ENCODE measurements around the gene ZFC3H1. TPM values are rescaled to one million over a fixed set of nuclear protein-coding genes. Genes with fewer than 3 reads are reported as not detected.

ZFC3H1 gene, protein sequence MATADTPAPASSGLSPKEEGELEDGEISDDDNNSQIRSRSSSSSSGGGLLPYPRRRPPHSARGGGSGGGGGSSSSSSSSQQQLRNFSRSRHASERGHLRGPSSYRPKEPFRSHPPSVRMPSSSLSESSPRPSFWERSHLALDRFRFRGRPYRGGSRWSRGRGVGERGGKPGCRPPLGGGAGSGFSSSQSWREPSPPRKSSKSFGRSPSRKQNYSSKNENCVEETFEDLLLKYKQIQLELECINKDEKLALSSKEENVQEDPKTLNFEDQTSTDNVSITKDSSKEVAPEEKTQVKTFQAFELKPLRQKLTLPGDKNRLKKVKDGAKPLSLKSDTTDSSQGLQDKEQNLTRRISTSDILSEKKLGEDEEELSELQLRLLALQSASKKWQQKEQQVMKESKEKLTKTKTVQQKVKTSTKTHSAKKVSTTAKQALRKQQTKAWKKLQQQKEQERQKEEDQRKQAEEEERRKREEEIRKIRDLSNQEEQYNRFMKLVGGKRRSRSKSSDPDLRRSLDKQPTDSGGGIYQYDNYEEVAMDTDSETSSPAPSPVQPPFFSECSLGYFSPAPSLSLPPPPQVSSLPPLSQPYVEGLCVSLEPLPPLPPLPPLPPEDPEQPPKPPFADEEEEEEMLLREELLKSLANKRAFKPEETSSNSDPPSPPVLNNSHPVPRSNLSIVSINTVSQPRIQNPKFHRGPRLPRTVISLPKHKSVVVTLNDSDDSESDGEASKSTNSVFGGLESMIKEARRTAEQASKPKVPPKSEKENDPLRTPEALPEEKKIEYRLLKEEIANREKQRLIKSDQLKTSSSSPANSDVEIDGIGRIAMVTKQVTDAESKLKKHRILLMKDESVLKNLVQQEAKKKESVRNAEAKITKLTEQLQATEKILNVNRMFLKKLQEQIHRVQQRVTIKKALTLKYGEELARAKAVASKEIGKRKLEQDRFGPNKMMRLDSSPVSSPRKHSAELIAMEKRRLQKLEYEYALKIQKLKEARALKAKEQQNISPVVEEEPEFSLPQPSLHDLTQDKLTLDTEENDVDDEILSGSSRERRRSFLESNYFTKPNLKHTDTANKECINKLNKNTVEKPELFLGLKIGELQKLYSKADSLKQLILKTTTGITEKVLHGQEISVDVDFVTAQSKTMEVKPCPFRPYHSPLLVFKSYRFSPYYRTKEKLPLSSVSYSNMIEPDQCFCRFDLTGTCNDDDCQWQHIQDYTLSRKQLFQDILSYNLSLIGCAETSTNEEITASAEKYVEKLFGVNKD (N-terminal part only)
- 12.1 to 17.2 TPM (median 15.9 TPM) in 5 replicates for total RNA-seq (2022; extraction: Qiagen RNA extraction; ENCODE audit: low read depth)

DNA sequence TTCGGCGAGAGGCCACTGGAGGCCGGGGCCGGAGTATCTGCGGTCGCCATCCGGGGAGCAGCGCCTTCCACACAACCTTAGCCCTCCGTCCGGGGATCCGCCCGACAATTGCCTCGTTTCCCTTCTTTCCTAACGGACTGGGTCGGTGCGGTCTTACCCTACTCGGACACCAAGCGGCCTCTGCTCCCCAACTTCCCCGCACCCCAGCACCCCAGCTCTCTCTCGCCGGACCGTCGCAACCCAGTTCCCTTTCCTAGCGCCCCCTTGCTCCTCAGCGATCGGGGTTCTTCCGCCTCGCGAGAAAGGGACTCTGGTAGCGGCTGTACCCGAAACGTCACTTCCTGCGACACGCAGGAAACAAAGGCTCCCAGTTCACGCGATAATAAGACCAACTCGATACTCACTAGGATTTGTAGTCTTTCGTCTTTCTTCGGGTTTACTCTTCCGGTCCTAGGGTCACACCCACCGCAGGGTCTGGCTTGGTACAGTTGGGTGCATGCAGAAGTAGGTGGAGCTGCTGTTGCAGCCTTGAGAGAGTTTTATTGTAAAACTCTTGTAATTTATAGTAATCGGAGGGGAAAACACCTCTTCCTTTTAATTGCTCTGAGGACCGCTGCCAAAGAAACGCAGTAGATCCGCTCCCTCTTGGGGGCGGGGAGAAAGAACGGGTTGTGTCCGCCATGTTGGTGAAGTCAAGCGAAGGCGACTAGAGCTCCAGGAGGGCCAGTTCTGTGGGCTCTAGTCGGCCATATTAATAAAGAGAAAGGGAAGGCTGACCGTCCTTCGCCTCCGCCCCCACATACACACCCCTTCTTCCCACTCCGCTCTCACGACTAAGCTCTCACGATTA, at the start of gene ZFC3H1, which contains the start of gene THAP2:
Gene ZFC3H1 (minus strand): TSS at position 288 of the 850 bp plus-strand sequence. CDS start 238 bp downstream, at position 50.
Gene THAP2 (plus strand): TSS at position 741 of the 850 bp plus-strand sequence. CDS start 209 bp downstream, outside the sequence.

DNA sequence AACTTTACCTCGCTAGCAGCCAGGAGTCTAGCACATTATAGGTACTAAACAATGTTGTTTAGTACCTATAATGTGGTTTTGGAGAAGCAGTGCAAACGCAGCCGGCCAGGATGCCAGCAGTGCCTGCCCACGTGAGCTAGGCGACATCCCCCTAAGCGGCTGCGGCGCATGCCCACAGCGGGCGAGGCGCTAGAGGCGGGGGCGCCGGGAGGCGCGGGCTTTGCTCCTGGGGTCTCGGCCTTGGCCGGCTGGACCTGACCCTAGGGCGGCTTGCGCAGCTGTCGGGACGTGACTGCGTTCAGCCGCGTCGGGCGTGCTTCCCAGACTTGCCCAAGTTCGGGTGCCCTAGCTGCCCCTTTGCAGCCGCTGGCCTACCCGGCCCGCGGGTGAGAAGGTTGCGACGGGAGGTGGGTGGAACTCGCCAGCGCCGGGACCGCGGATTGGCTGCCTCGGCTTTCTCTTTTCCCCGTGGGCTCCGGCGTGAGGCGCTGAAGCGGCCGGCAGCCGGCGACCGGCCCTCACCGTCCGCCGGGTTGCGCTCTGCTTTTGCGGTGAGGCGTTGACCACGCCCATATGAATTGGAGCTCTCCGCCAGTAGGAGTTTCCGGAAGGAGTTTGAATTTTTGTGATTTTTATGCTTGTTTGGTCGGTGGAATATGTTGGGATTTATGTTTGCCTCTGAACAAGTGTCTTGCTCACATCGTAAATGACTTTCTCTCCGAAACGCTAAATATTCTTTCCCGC, 22.4 kb upstream of the ZFC3H1 start, which contains the start of gene TMEM19:
Gene TMEM19 (plus strand): TSS at position 169 of the 744 bp plus-strand sequence. CDS start 599 bp downstream, outside the sequence.

Other genes starting within 250 kb of the ZFC3H1 start
- gene LGR5, start 224.1 kb downstream of the ZFC3H1 start, total RNA-seq (2022; extraction: Qiagen RNA extraction; ENCODE audit: low read depth): not detected in 5 replicates
- 3.3 to 5.8 TPM (median 4.5 TPM) in 5 replicates for gene THAP2, start 453 bp upstream of the ZFC3H1 start, total RNA-seq (2022; extraction: Qiagen RNA extraction; ENCODE audit: low read depth)
- gene TMEM19, start 22.2 kb upstream of the ZFC3H1 start, total RNA-seq (2022; extraction: Qiagen RNA extraction; ENCODE audit: low read depth): 26.3 to 32.5 TPM (median 30.9 TPM) in 5 replicates
- 33.9 to 50.6 TPM (median 41.8 TPM) in 5 replicates for gene RAB21, start 91.0 kb upstream of the ZFC3H1 start, total RNA-seq (2022; extraction: Qiagen RNA extraction; ENCODE audit: low read depth)
- 21.1 to 24.3 TPM (median 23.9 TPM) in 5 replicates for gene TBC1D15, start 175.9 kb upstream of the ZFC3H1 start, total RNA-seq (2022; extraction: Qiagen RNA extraction; ENCODE audit: low read depth)